GM12891 (cell line): ENCODE data around the gene ANO2.

Experiments
- PAX5 ChIP-seq: IDR thresholded peaks from 2 replicates; pipeline ENCODE4 v1.6.1; 2011; ENCODE audit warnings: low read length, moderate library complexity, mild to moderate bottlenecking; ENCODE audit not compliant: insufficient read depth, severe bottlenecking
- POLR2A ChIP-seq: IDR thresholded peaks from 2 replicates; pipeline ENCODE4 v1.6.1; 2011; ENCODE audit warnings: low read depth, low read length, control low read depth
- POLR2AphosphoS5 ChIP-seq: IDR thresholded peaks from 2 replicates; pipeline ENCODE4 v1.6.1; 2011; ENCODE audit warnings: low read depth, low read length, control low read depth
- POU2F2 ChIP-seq: IDR thresholded peaks from 2 replicates; pipeline ENCODE4 v1.6.1; 2011; ENCODE audit warnings: low read depth, mild to moderate bottlenecking, control low read depth, low read length, moderate library complexity
- TAF1 ChIP-seq: IDR thresholded peaks from 2 replicates; pipeline ENCODE4 v1.6.1; 2011; ENCODE audit warnings: low read depth, low read length, control low read depth

GRCh38 chr12:5534426-5535199 is 410.4 kb downstream of the ANO2 start:
- TF ChIP-seq PAX5 (no peak), POLR2A (no peak), POLR2AphosphoS5 (no peak), POU2F2 (no peak), TAF1 (no peak)
